GM12878 (cell line): ENCODE results near the gene FOXK2. TPM values are rescaled to one million over a fixed set of nuclear protein-coding genes. Genes with fewer than 3 reads are reported as not detected.
A peak's percentile ranks its signal among the peaks of the same experiment; 100 is the strongest.

Experiments
- ATAC-seq: fragments of 200-7000 bp; cut with Tn5 transposase; 3 replicates; pipeline ENCODE4 v1.9.1; 2020; ENCODE audit warnings: mild to moderate bottlenecking, moderate library complexity
- BruUV-seq: library from RNA; stranded (reverse); fragments of 400-500 nt; replicated peaks from 2 replicates; lab custom pipeline; 2021; lab: Mats Ljungman, UMichigan
- CTCF ChIA-PET: fragments of 300-600 bp; sonication (Branson Sonifier 250); formaldehyde crosslinking; extraction: SDS; loops from one replicate; lab custom pipeline; 2021; ENCODE audit warnings: inconsistent platforms; lab: Yijun Ruan, JAX
- POLR2A ChIA-PET: fragments of 350-600 bp; formaldehyde crosslinking; extraction: SDS; loops from one replicate; lab custom pipeline; 2021; ENCODE audit warnings: inconsistent platforms; lab: Charles Lee
- RAD21 ChIA-PET: fragments of 300-600 bp; sonication (Branson Sonifier 250); formaldehyde crosslinking; loops from one replicate; lab custom pipeline; 2023; ENCODE audit warnings: antibody characterized with exemption; ENCODE audit not compliant: unreplicated experiment; lab: Charles Lee
- SMC1A ChIA-PET: fragments of 300-600 bp; sonication (Branson Sonifier 250); formaldehyde crosslinking; loops from one replicate; lab custom pipeline; 2023; ENCODE audit not compliant: unreplicated experiment, uncharacterized antibody; lab: Charles Lee
- DNase-seq: peaks from one replicate; pipeline ENCODE4 v3.0.0-alpha.2; 2011; ENCODE audit warnings: low read depth, low spot score
- FAIRE-seq: peaks from 3 replicates; lab custom pipeline; 2011; peaks lifted over from hg19 to GRCh38; lab: Jason Lieb, UNC
- H2AFZ ChIP-seq: 2 replicates; pipeline ENCODE4 v1.6.0; 2011; ENCODE audit warnings: low read depth, low read length, control low read depth; ENCODE audit not compliant: control insufficient read depth
- H3K27ac ChIP-seq: 2 replicates; pipeline ENCODE4 v1.5.1; 2011; ENCODE audit warnings: control low read depth; ENCODE audit not compliant: control insufficient read depth, insufficient read depth
- H3K27me3 ChIP-seq, 2 experiments: replicated peaks in 1 of 2; 2 replicates each; pipeline versions ENCODE4 v1.6.0 to v1.6.1; 2011; ENCODE audit warnings: low read length in 1 of 2; ENCODE audit not compliant: control insufficient read depth in 2 of 2, insufficient read depth in 2 of 2
- H3K36me3 ChIP-seq, 2 experiments: 2 replicates each; pipeline ENCODE4 v1.5.1; 2011; ENCODE audit warnings: low read length in 1 of 2; ENCODE audit not compliant: control insufficient read depth in 2 of 2, insufficient read depth in 2 of 2
- H3K4me1 ChIP-seq: 2 replicates; pipeline ENCODE4 v1.6.1; 2011; ENCODE audit warnings: mild to moderate bottlenecking, low read length, moderate library complexity, mixed read lengths; ENCODE audit not compliant: control insufficient read depth, insufficient read depth
- H3K4me2 ChIP-seq: 2 replicates; pipeline ENCODE4 v1.6.0; 2011; ENCODE audit warnings: control low read depth; ENCODE audit not compliant: control insufficient read depth, insufficient read depth
- H3K4me3 ChIP-seq: fragments of 200-600 bp; sonication (generic); 2 replicates; pipeline ENCODE4 v1.5.1; 2016
- H3K79me2 ChIP-seq: 2 replicates; pipeline ENCODE4 v1.6.0; 2011; ENCODE audit warnings: low read length; ENCODE audit not compliant: control insufficient read depth, insufficient read depth
- H3K9ac ChIP-seq: 2 replicates; pipeline ENCODE4 v1.8.0; 2011; ENCODE audit warnings: low read length, control low read depth, mixed read lengths; ENCODE audit not compliant: control insufficient read depth, insufficient read depth
- H3K9me3 ChIP-seq: replicated peaks from 3 replicates; pipeline ENCODE4 v1.5.1; 2011; ENCODE audit warnings: mild to moderate bottlenecking, low read length; ENCODE audit not compliant: control insufficient read depth, insufficient read depth
- H4K20me1 ChIP-seq: 2 replicates; pipeline ENCODE4 v1.6.0; 2011; ENCODE audit not compliant: control insufficient read depth, insufficient read depth
- CHD1 ChIP-seq: IDR thresholded peaks from 2 replicates; pipeline ENCODE4 v1.6.1; 2012; ENCODE audit warnings: low read depth, low read length, improper control_type of control experiment
- MLLT1 ChIP-seq: fragments of 450-650 bp; IDR thresholded peaks from 2 replicates; pipeline ENCODE4 v1.6.1; 2016; ENCODE audit warnings: mild to moderate bottlenecking
- POLR2AphosphoS5 ChIP-seq: IDR thresholded peaks from 2 replicates; pipeline ENCODE4 v1.6.1; 2011; ENCODE audit warnings: mild to moderate bottlenecking, low read length, inconsistent platforms
- WGBS: methylation state at CpG from one replicate; pipeline ENCODE4 v1.1.6; 2016; ENCODE audit warnings: low lambda C conversion rate; ENCODE audit not compliant: insufficient replicate concordance, insufficient coverage; ENCODE audit errors: missing lambda C conversion rate; 5-methylcytosine and 5-hydroxymethylcytosine counted together
- in situ Hi-C: fragments of 300-500 bp; cut with MboI; formaldehyde crosslinking; loops from 9 replicates; pipeline ENCODE4 v1.14.3; 2018; ENCODE audit warnings: mixed read lengths
- intact Hi-C: fragments of 100-400 bp; cut with micrococcal nuclease; formaldehyde crosslinking; loops from one replicate; pipeline ENCODE4 v1.14.2; 2022; ENCODE audit not compliant: unreplicated experiment
- polyA plus RNA-seq, 11 experiments: library from polyadenylated mRNA; depleted of rRNA in 4 of 11; unstranded in 6 of 11; stranded (reverse) in 5 of 11; fragments of >200 nt; fragmentation: Nextera tagmentation in 4 of 11; fragmentation: Illumina TruSeq in 1 of 11; extraction: Ambion mirVana in 4 of 11; extraction: Trizol in 1 of 11; gene quantifications; 1 replicate in 1 of 11; 2 replicates in 10 of 11; pipeline versions ENCODE4 v1.2.1 to v1.2.3, GENCODE V29; 2011 to 2016; ENCODE audit warnings: inconsistent platforms in 2 of 11, missing spikeins in 2 of 11, low read depth in 1 of 11
- total RNA-seq, 4 experiments: library from RNA; depleted of rRNA in 3 of 4; stranded (reverse); fragments of >200 nt in 3 of 4; fragmentation: Illumina TruSeq in 1 of 4; extraction: Trizol in 1 of 4; gene quantifications; 2 replicates each; pipeline versions ENCODE4 v1.2.1 to v1.2.3, GENCODE V29; 2013 to 2021

FOXK2 gene
- total and polyA plus RNA-seq, 10 of the 15 experiments (the other 5 are each of a cell fraction or from before 2014, with no cell fraction given), result 2.4 to 56.8 (median 34.4) TPM

- no peak for ATAC-seq
- FAIRE-seq, result no peak
- Histone ChIP-seq H4K20me1 (no peaks in the 10 kb centered on the region), H3K27me3 (no peaks in the 10 kb centered on the region), H3K79me2 (peaks cover 85% of the 10 kb centered on the region), H3K9me3 (no peaks in the 10 kb centered on the region), H3K9ac (no peak overlapping the region), H2AFZ (no peak overlapping the region), H3K36me3 (peaks cover 0 to 2% of the 10 kb centered on the region in 2 experiments; a peak in 1 of 4 replicates), H3K4me3 (no peak overlapping the region), H3K27ac (no peak overlapping the region), H3K4me2 (0 out of 2 replicates have a peak overlapping the region, but pooled peaks have one; percentile 35), H3K4me1 (peaks cover 27% of the 10 kb centered on the region)
- RAD21 ChIA-PET, result interaction anchor here (0.6 to 1.3 kb wide), 3 partner anchors 8 to 18 kb away, joined by 3 to 5 read pairs (median 3); no protein-coding TSS in a partner anchor
- in situ Hi-C loops (no loop called here), intact Hi-C loops (no loop called here)
- DNase-seq, result no peak
- POLR2A ChIA-PET, result interaction anchor here (0.5 to 1.8 kb wide), 7 partner anchors 9 to 74 kb away, joined by 3 to 8 read pairs (median 4); no protein-coding TSS in a partner anchor
- BruUV-seq, result no TSS peak
- TF ChIP-seq MLLT1 (peak; percentile 70), CHD1 (no peak), POLR2AphosphoS5 (no peak)
- 96% methylated on average over 16 of the region's 16 CpGs for whole genome bisulfite sequencing
- SMC1A ChIA-PET, result interaction anchor here (0.7 to 1.6 kb wide), 5 partner anchors 8 to 47 kb away, joined by 4 to 9 read pairs (median 5); no protein-coding TSS in a partner anchor
- CTCF ChIA-PET, result interaction anchor here (0.7 to 3.1 kb wide), 3 partner anchors 10 to 125 kb away, joined by 3 to 18 read pairs (median 4); no protein-coding TSS in a partner anchor
Observed at GRCh38 chr17:82544431-82545070, 25.0 kb downstream of the FOXK2 start.
